ENCODE measurements around the gene MMP14.

MMP14 gene

GRCh38 chr14:22821193-22822015 lies 15.0 kb upstream of the MMP14 start:
- H2BK15ac ChIP-seq (ENCODE audit: low read depth, poor library complexity, severe bottlenecking), result peak overlapping the region; percentile 39
- no peaks in the 10 kb centered on the region for H3K27me3 ChIP-seq (ENCODE audit: control insufficient read depth in 1 of 2, insufficient read depth in 1 of 2, low read length in 2 of 2)
- peak overlapping the region; percentile 63 for H3K27ac ChIP-seq (ENCODE audit: low read length, poor library complexity, severe bottlenecking)
- no peak overlapping the region for H2AK5ac ChIP-seq (ENCODE audit: low read length, severe bottlenecking)
- peak overlapping the region; percentile 64 for H4K91ac ChIP-seq (ENCODE audit: low read length)
- no peak overlapping the region for H3K14ac ChIP-seq (ENCODE audit: low read length in 2 of 2)
- peak; percentile 78 for DNase-seq
- no peak overlapping the region for H2AFZ ChIP-seq (ENCODE audit: low read depth, low read length)
- H2BK12ac ChIP-seq (ENCODE audit: low read length in 2 of 2), result peak overlapping the region in 1 of 2 experiments; percentile 49
- H2BK120ac ChIP-seq (ENCODE audit: low read depth, low read length), result peak overlapping the region; percentile 86
- H3K23ac ChIP-seq (ENCODE audit: low read length in 2 of 2), result no peak overlapping the region
- H3K36me3 ChIP-seq (ENCODE audit: control insufficient read depth in 1 of 2, insufficient read depth in 2 of 2, low read depth in 1 of 2, low read length in 2 of 2), result peaks cover 0 to 2% of the 10 kb centered on the region in 2 experiments
- H3K79me1 ChIP-seq (replicated peaks; ENCODE audit: low read length, poor library complexity, severe bottlenecking), result no peaks in the 10 kb centered on the region
- H3K18ac ChIP-seq (ENCODE audit: low read depth in 1 of 2, low read length in 2 of 2), result no peak overlapping the region
- H3K9ac ChIP-seq (ENCODE audit: low read length), result no peak overlapping the region
- H3K4me3 ChIP-seq (ENCODE audit: insufficient read depth in 1 of 2, low read depth in 1 of 2, low read length in 2 of 2), result no peak overlapping the region
- no peak overlapping the region for H3K4ac ChIP-seq (ENCODE audit: low read depth in 1 of 2, low read length in 2 of 2)
- WGBS, result 60% methylated on average over 22 of the region's 24 CpGs
- H4K8ac ChIP-seq (ENCODE audit: low read length), result peak overlapping the region; percentile 43
- H3K9me3 ChIP-seq (ENCODE audit: control insufficient read depth, low read length), result no peaks in the 10 kb centered on the region
- H3K4me2 ChIP-seq (ENCODE audit: low read length, poor library complexity, severe bottlenecking), result no peak overlapping the region
- peaks cover 32% of the 10 kb centered on the region for H3K4me1 ChIP-seq (ENCODE audit: control insufficient read depth, insufficient read depth, low read depth, low read length)
- peak overlapping the region; percentile 31 for H2BK5ac ChIP-seq (ENCODE audit: low read depth, low read length, poor library complexity, severe bottlenecking)

- Histone ChIP-seq H3K18ac (ENCODE audit: low read depth in 1 of 2, low read length in 2 of 2) (peak overlapping the region; percentile 6 to 76), H3K4ac (ENCODE audit: low read depth in 1 of 2, low read length in 2 of 2) (peak overlapping the region; percentile 5 to 69), H2AFZ (ENCODE audit: low read depth, low read length) (no peak overlapping the region), H2BK120ac (ENCODE audit: low read depth, low read length) (peak overlapping the region; percentile 86), H3K79me1 (replicated peaks; ENCODE audit: low read length, poor library complexity, severe bottlenecking) (no peaks in the 10 kb centered on the region), H3K14ac (ENCODE audit: low read length in 2 of 2) (no peak overlapping the region), H2BK15ac (ENCODE audit: low read depth, poor library complexity, severe bottlenecking) (peak overlapping the region; percentile 39), H3K9ac (ENCODE audit: low read length) (peak overlapping the region; percentile 67), H2BK5ac (ENCODE audit: low read depth, low read length, poor library complexity, severe bottlenecking) (peak overlapping the region; percentile 80), H3K9me3 (ENCODE audit: control insufficient read depth, low read length) (no peaks in the 10 kb centered on the region), H3K4me1 (ENCODE audit: control insufficient read depth, insufficient read depth, low read depth, low read length) (peaks cover 32% of the 10 kb centered on the region), H3K27ac (ENCODE audit: low read length, poor library complexity, severe bottlenecking) (peak overlapping the region; percentile 63), H2BK12ac (ENCODE audit: low read length in 2 of 2) (peak overlapping the region; percentile 69 to 75), H2AK5ac (ENCODE audit: low read length, severe bottlenecking) (peak overlapping the region; percentile 80), H3K4me2 (ENCODE audit: low read length, poor library complexity, severe bottlenecking) (no peak overlapping the region), H4K91ac (ENCODE audit: low read length) (peak overlapping the region; percentile 67), H3K27me3 (ENCODE audit: control insufficient read depth in 1 of 2, insufficient read depth in 1 of 2, low read length in 2 of 2) (no peaks in the 10 kb centered on the region), H3K36me3 (ENCODE audit: control insufficient read depth in 1 of 2, insufficient read depth in 2 of 2, low read depth in 1 of 2, low read length in 2 of 2) (peaks cover 0 to 2% of the 10 kb centered on the region in 2 experiments), H3K4me3 (ENCODE audit: insufficient read depth in 1 of 2, low read depth in 1 of 2, low read length in 2 of 2) (peak overlapping the region in 1 of 2 experiments; percentile 57), H3K23ac (ENCODE audit: low read length in 2 of 2) (no peak overlapping the region), H4K8ac (ENCODE audit: low read length) (peak overlapping the region; percentile 86)
- WGBS, result 45% methylated on average over 22 of the region's 32 CpGs
- no peak for DNase-seq
These were observed 14.3 kb upstream of the MMP14 start for GRCh38 chr14:22822016-22822570.

GRCh38 chr14:22822571-22823098 lies 13.8 kb upstream of the MMP14 start:
- Histone ChIP-seq H3K4me1 (ENCODE audit: control insufficient read depth, insufficient read depth, low read depth, low read length) (peaks cover 32% of the 10 kb centered on the region), H3K79me1 (replicated peaks; ENCODE audit: low read length, poor library complexity, severe bottlenecking) (no peaks in the 10 kb centered on the region), H3K27ac (ENCODE audit: low read length, poor library complexity, severe bottlenecking) (peak overlapping the region; percentile 76), H2BK15ac (ENCODE audit: low read depth, poor library complexity, severe bottlenecking) (peak overlapping the region; percentile 17), H3K23ac (ENCODE audit: low read length in 2 of 2) (no peak overlapping the region), H3K4me3 (ENCODE audit: insufficient read depth in 1 of 2, low read depth in 1 of 2, low read length in 2 of 2) (peak overlapping the region in 1 of 2 experiments; percentile 57), H3K4ac (ENCODE audit: low read depth in 1 of 2, low read length in 2 of 2) (peak overlapping the region in 1 of 2 experiments; percentile 69), H2BK5ac (ENCODE audit: low read depth, low read length, poor library complexity, severe bottlenecking) (peak overlapping the region; percentile 80), H3K27me3 (ENCODE audit: control insufficient read depth in 1 of 2, insufficient read depth in 1 of 2, low read length in 2 of 2) (no peaks in the 10 kb centered on the region), H3K18ac (ENCODE audit: low read depth in 1 of 2, low read length in 2 of 2) (peak overlapping the region; percentile 24 to 76), H3K9me3 (ENCODE audit: control insufficient read depth, low read length) (no peaks in the 10 kb centered on the region), H3K14ac (ENCODE audit: low read length in 2 of 2) (no peak overlapping the region), H3K4me2 (ENCODE audit: low read length, poor library complexity, severe bottlenecking) (peak overlapping the region; percentile 2), H3K9ac (ENCODE audit: low read length) (peak overlapping the region; percentile 83), H3K36me3 (ENCODE audit: control insufficient read depth in 1 of 2, insufficient read depth in 2 of 2, low read depth in 1 of 2, low read length in 2 of 2) (peaks cover 0 to 2% of the 10 kb centered on the region in 2 experiments), H2AFZ (ENCODE audit: low read depth, low read length) (no peak overlapping the region), H2BK120ac (ENCODE audit: low read depth, low read length) (peak overlapping the region; percentile 86), H2AK5ac (ENCODE audit: low read length, severe bottlenecking) (no peak overlapping the region), H4K8ac (ENCODE audit: low read length) (peak overlapping the region; percentile 86), H4K91ac (ENCODE audit: low read length) (peak overlapping the region; percentile 67), H2BK12ac (ENCODE audit: low read length in 2 of 2) (peak overlapping the region in 1 of 2 experiments; percentile 69)
- DNase-seq, result peak; percentile 89
- WGBS, result 2% methylated on average over 24 of the region's 34 CpGs
